ENCODE measurements around the gene RABGAP1L.

DNA sequence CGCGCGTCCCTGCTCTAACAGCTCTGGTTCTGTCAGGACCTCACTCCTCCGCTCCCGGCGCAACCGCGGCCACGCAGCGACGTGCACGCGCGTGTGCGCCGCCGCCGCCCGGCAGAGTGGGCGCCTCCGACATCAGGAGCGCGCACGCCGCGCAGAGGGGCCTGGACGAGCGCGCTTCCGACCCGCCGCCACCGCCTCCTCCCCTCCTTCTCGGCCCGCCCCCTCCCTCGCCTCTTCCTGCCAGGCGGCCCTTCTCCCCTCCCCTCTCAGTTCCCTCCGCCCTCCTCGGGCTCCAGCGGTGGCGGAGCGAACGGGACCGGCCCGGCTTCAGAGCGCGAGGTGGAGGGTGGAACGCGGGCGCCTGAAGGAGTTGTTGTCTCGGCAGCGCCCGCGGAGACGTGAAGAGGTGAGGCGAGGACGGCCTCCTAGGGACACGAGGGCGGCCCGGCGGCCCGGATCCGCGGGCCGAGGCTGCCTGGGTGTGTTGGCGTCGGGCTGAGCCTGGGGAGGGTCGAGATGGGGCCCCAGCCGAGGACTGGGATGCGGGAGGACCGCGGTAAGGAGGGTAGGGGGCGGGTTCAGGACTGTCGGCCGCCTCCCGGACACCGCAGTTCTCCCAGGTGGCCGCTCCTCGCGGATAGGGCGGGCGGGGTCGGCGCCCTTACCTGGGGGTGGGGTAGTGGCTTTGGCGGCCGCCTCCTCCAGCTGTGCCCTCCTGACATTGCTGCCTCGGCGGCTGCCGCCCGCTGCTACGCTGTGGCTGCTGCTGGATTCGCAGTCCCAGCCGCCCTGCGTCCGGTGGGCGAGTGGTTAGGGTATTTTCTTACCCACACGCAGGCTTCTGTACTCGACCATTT is at the start of gene RABGAP1L:
- TF ChIP-seq, protein P1, sequence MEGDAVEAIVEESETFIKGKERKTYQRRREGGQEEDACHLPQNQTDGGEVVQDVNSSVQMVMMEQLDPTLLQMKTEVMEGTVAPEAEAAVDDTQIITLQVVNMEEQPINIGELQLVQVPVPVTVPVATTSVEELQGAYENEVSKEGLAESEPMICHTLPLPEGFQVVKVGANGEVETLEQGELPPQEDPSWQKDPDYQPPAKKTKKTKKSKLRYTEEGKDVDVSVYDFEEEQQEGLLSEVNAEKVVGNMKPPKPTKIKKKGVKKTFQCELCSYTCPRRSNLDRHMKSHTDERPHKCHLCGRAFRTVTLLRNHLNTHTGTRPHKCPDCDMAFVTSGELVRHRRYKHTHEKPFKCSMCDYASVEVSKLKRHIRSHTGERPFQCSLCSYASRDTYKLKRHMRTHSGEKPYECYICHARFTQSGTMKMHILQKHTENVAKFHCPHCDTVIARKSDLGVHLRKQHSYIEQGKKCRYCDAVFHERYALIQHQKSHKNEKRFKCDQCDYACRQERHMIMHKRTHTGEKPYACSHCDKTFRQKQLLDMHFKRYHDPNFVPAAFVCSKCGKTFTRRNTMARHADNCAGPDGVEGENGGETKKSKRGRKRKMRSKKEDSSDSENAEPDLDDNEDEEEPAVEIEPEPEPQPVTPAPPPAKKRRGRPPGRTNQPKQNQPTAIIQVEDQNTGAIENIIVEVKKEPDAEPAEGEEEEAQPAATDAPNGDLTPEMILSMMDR (conservative IDR thresholded peaks at IDR 0.05): no peak
- no peak for TF ChIP-seq ZFX (IDR thresholded peaks at IDR 0.05)

Measured in C4-2B (cell line).